Endothelial cell of umbilical vein (primary cell): Measurements from ENCODE around the gene SCAMP1. TPM values are rescaled to one million over a fixed set of nuclear protein-coding genes. Genes with fewer than 3 reads are reported as not detected.

ENCODE experiments used
- BruUV-seq: library from RNA; stranded (reverse); fragments of 400-500 nt; replicated peaks from 2 replicates; lab custom pipeline; 2021; lab: Mats Ljungman, UMichigan
- CTCF ChIA-PET: fragments of 300-600, 350-600 bp; sonication (Branson Sonifier 250); formaldehyde crosslinking; loops from one replicate; lab custom pipeline; 2021; ENCODE audit warnings: antibody characterized with exemption, inconsistent platforms; lab: Charles Lee
- POLR2A ChIA-PET: fragments of 300-600, 350-600 bp; sonication (Branson Sonifier 250); formaldehyde crosslinking; loops from one replicate; lab custom pipeline; 2021; ENCODE audit warnings: antibody characterized with exemption, inconsistent platforms; lab: Charles Lee
- DNase-seq: peaks from one replicate; pipeline ENCODE4 v3.0.0-alpha.2; 2011; ENCODE audit warnings: low read depth, low spot score
- FAIRE-seq: peaks from 2 replicates; lab custom pipeline; 2011; peaks lifted over from hg19 to GRCh38; lab: Jason Lieb, UNC
- H2AFZ ChIP-seq: 2 replicates; pipeline ENCODE4 v1.6.0; 2012; ENCODE audit warnings: low read depth, low read length, control low read depth, inconsistent platforms
- H3K27ac ChIP-seq: 2 replicates; pipeline ENCODE4 v1.5.1; 2011; ENCODE audit warnings: low read depth, mild to moderate bottlenecking, control low read depth, low read length, moderate library complexity; ENCODE audit not compliant: insufficient read depth
- H3K27me3 ChIP-seq, 2 experiments: 2 replicates each; pipeline versions ENCODE4 v1.6.0 to v1.6.1; 2011; ENCODE audit warnings: low read length in 2 of 2, mixed read lengths in 1 of 2; ENCODE audit not compliant: control insufficient read depth in 2 of 2, insufficient read depth in 2 of 2
- H3K36me3 ChIP-seq, 2 experiments: 2 replicates in 1 of 2; 3 replicates in 1 of 2; pipeline ENCODE4 v1.5.1; 2011; ENCODE audit warnings: low read length in 2 of 2, mild to moderate bottlenecking in 1 of 2, moderate library complexity in 1 of 2; ENCODE audit not compliant: control insufficient read depth in 2 of 2, insufficient read depth in 2 of 2; ENCODE audit errors: extremely low read depth in 1 of 2
- H3K4me1 ChIP-seq: 3 replicates; pipeline ENCODE4 v1.5.1; 2011; ENCODE audit warnings: mild to moderate bottlenecking, low read length; ENCODE audit not compliant: control insufficient read depth, insufficient read depth; ENCODE audit errors: extremely low read depth
- H3K4me2 ChIP-seq: 2 replicates; pipeline ENCODE4 v1.6.1; 2011; ENCODE audit warnings: low read length, control low read depth, mixed read lengths; ENCODE audit not compliant: insufficient read depth
- H3K4me3 ChIP-seq, 3 experiments: fragments of 200-600 bp in 1 of 3; sonication (generic), shearing (Covaris generic) in 1 of 3; replicated peaks in 1 of 3; 2 replicates each; pipeline ENCODE4 v1.5.1; 2011 to 2016; ENCODE audit warnings: control low read depth in 3 of 3, low read length in 3 of 3, mild to moderate bottlenecking in 2 of 3, inconsistent platforms in 1 of 3, low read depth in 1 of 3, moderate library complexity in 1 of 3; ENCODE audit not compliant: insufficient read depth in 1 of 3
- H3K79me2 ChIP-seq: 2 replicates; pipeline ENCODE4 v1.6.0; 2012; ENCODE audit warnings: low read length, inconsistent platforms; ENCODE audit not compliant: control insufficient read depth, insufficient read depth
- H3K9ac ChIP-seq: replicated peaks from 2 replicates; pipeline ENCODE3; 2011; ENCODE audit warnings: low read length, control low read depth; ENCODE audit not compliant: insufficient read depth; ENCODE audit errors: extremely low read depth
- H3K9me1 ChIP-seq: replicated peaks from 3 replicates; pipeline ENCODE4 v1.6.0; 2011; ENCODE audit warnings: mild to moderate bottlenecking, low read length; ENCODE audit not compliant: control insufficient read depth, insufficient read depth; ENCODE audit errors: extremely low read depth
- H3K9me3 ChIP-seq: replicated peaks from 2 replicates; pipeline ENCODE4 v1.5.1; 2012; ENCODE audit warnings: low read length, inconsistent platforms; ENCODE audit not compliant: control insufficient read depth, insufficient read depth
- H4K20me1 ChIP-seq: replicated peaks from 2 replicates; pipeline ENCODE3; 2011; ENCODE audit warnings: mild to moderate bottlenecking, low read length; ENCODE audit not compliant: control insufficient read depth, insufficient read depth; ENCODE audit errors: extremely low read depth
- FOS ChIP-seq: IDR thresholded peaks from 2 replicates; pipeline ENCODE4 v1.6.1; 2011; ENCODE audit warnings: mild to moderate bottlenecking, low read length, moderate library complexity, borderline replicate concordance; ENCODE audit not compliant: insufficient read depth
- GATA2 ChIP-seq: IDR thresholded peaks from 2 replicates; pipeline ENCODE4 v1.7.0; 2011; ENCODE audit warnings: low read depth, mild to moderate bottlenecking, moderate library complexity, mixed read lengths, low read length; ENCODE audit not compliant: insufficient read length, insufficient read depth
- JUN ChIP-seq: IDR thresholded peaks from 2 replicates; pipeline ENCODE4 v1.6.1; 2011; ENCODE audit warnings: borderline replicate concordance, low read depth; ENCODE audit not compliant: insufficient read length, insufficient read depth
- MAX ChIP-seq: IDR thresholded peaks from 2 replicates; pipeline ENCODE4 v1.6.1; 2011; ENCODE audit not compliant: insufficient read depth, insufficient read length
- MYC ChIP-seq: IDR thresholded peaks from one replicate; pipeline ENCODE4 v1.6.1; 2011; ENCODE audit warnings: mild to moderate bottlenecking, low read depth, low read length
- POLR2A ChIP-seq: IDR thresholded peaks from 2 replicates; pipeline ENCODE4 v1.6.1; 2012; ENCODE audit warnings: low read depth, mild to moderate bottlenecking, control low read depth, low read length
- POLR2AphosphoS5 ChIP-seq: IDR thresholded peaks from 2 replicates; pipeline ENCODE4 v1.6.1; 2012; ENCODE audit warnings: low read depth, mild to moderate bottlenecking, control low read depth, low read length, moderate library complexity; ENCODE audit not compliant: insufficient read depth
- dilution Hi-C: fragments of 300-500 bp; cut with MboI; formaldehyde crosslinking; loops from one replicate; pipeline ENCODE4 v1.15.0; 2019; ENCODE audit warnings: low sequenced_read_pairs; ENCODE audit not compliant: extremely low pct_ligation_motif_present
- intact Hi-C: fragments of 100-400 bp; cut with micrococcal nuclease; formaldehyde crosslinking; loops from one replicate; pipeline ENCODE4 v1.10.0; 2022
- polyA plus RNA-seq, 4 experiments: library from polyadenylated mRNA; depleted of rRNA in 3 of 4; stranded (reverse) in 3 of 4; unstranded in 1 of 4; fragments of >200 nt; gene quantifications; 2 replicates each; pipeline versions ENCODE4 v1.2.1 to v1.2.3, GENCODE V29; 2011 to 2012; ENCODE audit warnings: missing spikeins in 1 of 4
- total RNA-seq: library from RNA; stranded (reverse); gene quantifications from 2 replicates; pipeline ENCODE4 v1.2.3, GENCODE V29; 2021

Gene SCAMP1
- total and polyA plus RNA-seq, 2 donors (not counting 3 experiments of a cell fraction or from before 2014, with no cell fraction given) = 13.7 to 29.0 TPM

GRCh38 chr5:78511121-78511906 lies 150.9 kb downstream of the SCAMP1 start:
- Histone ChIP-seq H3K4me2 (no peak overlapping the region), H3K9me1 (no peaks in the 10 kb centered on the region), H3K79me2 (no peaks in the 10 kb centered on the region), H3K4me3 (no peak overlapping the region), H3K36me3 (peaks cover 0 to 4% of the 10 kb centered on the region in 2 experiments), H3K27me3 (no peaks in the 10 kb centered on the region), H3K9ac (no peak overlapping the region), H3K4me1 (peaks cover 10% of the 10 kb centered on the region), H3K27ac (no peak overlapping the region), H2AFZ (no peak overlapping the region), H4K20me1 (no peaks in the 10 kb centered on the region), H3K9me3 (no peaks in the 10 kb centered on the region)
- intact Hi-C loops (no loop called here), dilution Hi-C loops (no loop called here)
- no TSS peak for BruUV-seq
- POLR2A ChIA-PET = no interaction called here
- TF ChIP-seq FOS (no peak), JUN (no peak), GATA2 (no peak), MYC (no peak), POLR2A (no peak)
- DNase-seq (peak; percentile 14), FAIRE-seq (no peak)
- CTCF ChIA-PET = interaction anchor here (0.7 to 6.4 kb wide), 8 partner anchors 9 to 123 kb away, joined by 3 to 26 read pairs (median 5); no protein-coding TSS in a partner anchor

- TF ChIP-seq POLR2A (no peak), FOS (no peak), POLR2AphosphoS5 (no peak), MAX (no peak)
- peaks cover 0 to 4% of the 10 kb centered on the region in 2 experiments for H3K36me3 ChIP-seq
- peaks cover 10% of the 10 kb centered on the region for H3K4me1 ChIP-seq
- ChIA-PET CTCF (interaction anchor here (0.6 to 6.4 kb wide), 4 partner anchors 11 to 269 kb away, joined by 3 to 26 read pairs (median 4); no protein-coding TSS in a partner anchor), POLR2A (interaction anchor here (0.6 kb wide), 1 partner anchor 312 kb away, joined by 3 read pairs; no protein-coding TSS in a partner anchor)
- FAIRE-seq (no peak), DNase-seq (no peak)
- no peaks in the 10 kb centered on the region for H3K27me3 ChIP-seq
- no peak overlapping the region for H3K4me2 ChIP-seq
- H3K9me3 ChIP-seq = no peaks in the 10 kb centered on the region
- H3K27ac ChIP-seq = no peak overlapping the region
- H2AFZ ChIP-seq = no peak overlapping the region
- no peaks in the 10 kb centered on the region for H4K20me1 ChIP-seq
- no peaks in the 10 kb centered on the region for H3K9me1 ChIP-seq
- H3K79me2 ChIP-seq = no peaks in the 10 kb centered on the region
- H3K4me3 ChIP-seq = no peak overlapping the region
- dilution Hi-C loops (no loop called here), intact Hi-C loops (no loop called here)
- no peak overlapping the region for H3K9ac ChIP-seq
- BruUV-seq = no TSS peak
These were observed 152.0 kb downstream of the SCAMP1 start for GRCh38 chr5:78512435-78512834.
